Stomach smooth muscle (tissue), 2 donors: Measurements from ENCODE around the gene KIF26B.

ENCODE experiments used
- H3K27ac ChIP-seq: one replicate; pipeline ENCODE4 v1.7.0; 2013; ENCODE audit warnings: mild to moderate bottlenecking, low read length, inconsistent platforms
- H3K27me3 ChIP-seq, 2 donors: one replicate each; pipeline ENCODE4 v1.7.0; 2013; ENCODE audit warnings: low read length in 2 of 2; ENCODE audit not compliant: insufficient read depth in 2 of 2, control insufficient read depth in 1 of 2
- H3K36me3 ChIP-seq, 2 donors: one replicate each; pipeline ENCODE4 v1.7.0; 2013; ENCODE audit warnings: low read length in 2 of 2; ENCODE audit not compliant: control insufficient read depth in 2 of 2, insufficient read depth in 2 of 2
- H3K4me1 ChIP-seq: one replicate; pipeline ENCODE4 v1.7.0; 2013; ENCODE audit warnings: low read length; ENCODE audit not compliant: control insufficient read depth, insufficient read depth
- H3K4me3 ChIP-seq, 2 donors: one replicate each; pipeline ENCODE4 v1.7.0; 2013; ENCODE audit warnings: low read length in 2 of 2
- H3K9ac ChIP-seq, 2 donors: one replicate each; pipeline ENCODE4 v1.7.0; 2013; ENCODE audit warnings: low read length in 2 of 2, mild to moderate bottlenecking in 1 of 2
- H3K9me3 ChIP-seq, 2 donors: one replicate each; pipeline ENCODE4 v1.7.0; 2013; ENCODE audit warnings: low read length in 2 of 2; ENCODE audit not compliant: control insufficient read depth in 2 of 2
- donor health status: healthy.
- donor health status: Pancreatic carcinoma.

Gene KIF26B

GRCh38 chr1:245132771-245133170, 22.0 kb upstream of the KIF26B start:
- no peak overlapping the region for H3K9ac ChIP-seq
- H3K4me1 ChIP-seq = no peaks in the 10 kb centered on the region
- H3K4me3 ChIP-seq = no peak overlapping the region
- H3K36me3 ChIP-seq = no peaks in the 10 kb centered on the region
- H3K27ac ChIP-seq = no peak overlapping the region
- peaks cover 7 to 12% of the 10 kb centered on the region in 2 donors for H3K27me3 ChIP-seq
- no peaks in the 10 kb centered on the region for H3K9me3 ChIP-seq

GRCh38 chr1:245133995-245134715, 20.6 kb upstream of the KIF26B start:
- Histone ChIP-seq H3K27me3 (peaks cover 7 to 11% of the 10 kb centered on the region in 2 donors), H3K9me3 (no peaks in the 10 kb centered on the region), H3K4me3 (no peak overlapping the region), H3K27ac (no peak overlapping the region), H3K36me3 (no peaks in the 10 kb centered on the region), H3K9ac (no peak overlapping the region), H3K4me1 (no peaks in the 10 kb centered on the region)

DNA sequence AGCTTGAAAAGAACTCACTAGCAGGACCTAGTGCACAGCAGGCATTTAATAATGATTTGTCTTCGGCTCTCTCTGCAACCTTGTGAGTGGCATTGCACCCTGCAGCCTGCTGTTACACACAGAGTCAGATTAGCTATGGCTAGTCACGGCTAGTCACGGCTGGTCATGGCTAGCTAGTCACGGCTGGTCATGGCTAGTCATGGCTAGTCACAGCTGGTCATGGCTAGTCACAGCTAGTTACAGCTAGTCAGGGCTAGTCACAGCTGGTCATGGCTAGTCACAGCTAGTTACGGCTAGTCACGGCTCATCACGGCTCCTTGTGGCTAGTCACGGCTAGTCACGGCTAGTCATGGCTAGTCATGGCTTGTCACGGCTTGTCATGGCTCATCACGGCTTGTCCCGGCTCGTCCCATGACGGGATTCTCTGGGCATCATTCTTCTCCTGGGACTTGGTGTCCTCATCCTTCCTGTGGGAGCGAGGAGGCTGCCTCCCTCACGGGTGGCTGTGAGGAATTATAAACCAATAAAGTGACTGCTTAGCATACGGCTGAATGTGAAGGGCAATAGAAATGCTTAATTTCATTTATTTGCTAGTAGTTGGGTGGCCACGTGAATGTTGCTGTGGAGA, 12.5 kb upstream of the KIF26B start:
- no peaks in the 10 kb centered on the region for H3K4me1 ChIP-seq
- no peak overlapping the region for H3K4me3 ChIP-seq
- H3K27ac ChIP-seq = no peak overlapping the region
- no peaks in the 10 kb centered on the region for H3K9me3 ChIP-seq
- H3K27me3 ChIP-seq = no peaks in the 10 kb centered on the region
- no peaks in the 10 kb centered on the region for H3K36me3 ChIP-seq
- no peak overlapping the region for H3K9ac ChIP-seq

- H3K4me1 ChIP-seq = no peaks in the 10 kb centered on the region
- no peaks in the 10 kb centered on the region for H3K36me3 ChIP-seq
- no peaks in the 10 kb centered on the region for H3K9me3 ChIP-seq
- no peaks in the 10 kb centered on the region for H3K27me3 ChIP-seq
- no peak overlapping the region for H3K9ac ChIP-seq
- H3K27ac ChIP-seq = no peak overlapping the region
- no peak overlapping the region for H3K4me3 ChIP-seq
These were observed 11.8 kb upstream of the KIF26B start for GRCh38 chr1:245142976-245143375.

GRCh38 chr1:245143849-245144248, 10.9 kb upstream of the KIF26B start:
- Histone ChIP-seq H3K9ac (no peak overlapping the region), H3K4me1 (no peaks in the 10 kb centered on the region), H3K36me3 (no peaks in the 10 kb centered on the region), H3K4me3 (no peak overlapping the region), H3K9me3 (no peaks in the 10 kb centered on the region), H3K27me3 (no peaks in the 10 kb centered on the region), H3K27ac (no peak overlapping the region)

- Histone ChIP-seq H3K36me3 (no peaks in the 10 kb centered on the region), H3K27ac (no peak overlapping the region), H3K9me3 (no peaks in the 10 kb centered on the region), H3K9ac (no peak overlapping the region), H3K27me3 (peaks cover 0 to 5% of the 10 kb centered on the region in 2 donors), H3K4me1 (peaks cover under 1% of the 10 kb centered on the region), H3K4me3 (no peak overlapping the region)
These were observed 6.7 kb upstream of the KIF26B start for GRCh38 chr1:245148069-245148468.

DNA sequence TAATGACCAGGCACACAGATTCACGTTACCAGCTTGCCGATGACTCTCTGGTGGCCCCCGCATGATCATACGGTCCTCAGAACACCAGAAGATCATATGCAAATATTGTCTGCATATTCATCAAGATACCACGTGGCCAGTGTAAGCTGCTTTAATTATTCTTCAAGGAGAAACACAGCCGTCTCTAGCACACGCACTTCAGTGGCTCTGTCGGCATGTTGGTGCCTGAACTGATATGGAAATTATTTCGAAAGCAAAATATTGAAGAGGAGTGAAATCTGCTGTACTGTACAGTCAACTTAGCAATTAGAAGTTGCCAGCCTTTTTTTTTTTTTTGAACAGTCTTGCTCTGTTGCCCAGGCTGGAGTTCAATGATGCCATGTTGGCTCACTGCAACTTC, 5.9 kb upstream of the KIF26B start:
- no peaks in the 10 kb centered on the region for H3K36me3 ChIP-seq
- H3K4me3 ChIP-seq = no peak overlapping the region
- H3K27ac ChIP-seq = no peak overlapping the region
- peaks cover 8% of the 10 kb centered on the region for H3K4me1 ChIP-seq
- no peak overlapping the region for H3K9ac ChIP-seq
- H3K27me3 ChIP-seq = peaks cover 0 to 8% of the 10 kb centered on the region in 2 donors
- no peaks in the 10 kb centered on the region for H3K9me3 ChIP-seq

DNA sequence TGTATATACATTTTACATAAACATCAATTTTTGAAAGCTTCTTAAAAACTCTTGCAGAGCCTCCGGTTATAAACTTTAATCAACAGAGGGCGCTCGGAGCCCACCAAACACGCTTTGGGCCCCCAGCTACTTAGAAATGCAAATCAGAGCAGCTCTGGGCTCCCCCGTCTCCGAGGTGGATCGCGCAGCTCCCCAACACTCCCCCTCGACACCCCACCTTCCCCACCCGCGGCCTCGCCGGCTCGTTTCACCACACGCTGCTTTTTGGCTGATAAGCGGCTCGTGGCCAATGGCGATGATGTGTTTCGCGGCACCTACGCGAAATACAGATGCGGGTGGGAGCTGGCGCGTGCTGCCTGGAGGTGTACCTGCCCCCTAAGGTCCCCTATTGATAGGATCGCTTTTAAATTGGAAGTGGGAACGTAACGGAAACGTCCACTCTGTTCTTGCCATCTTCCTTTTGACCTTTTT, 1.7 kb upstream of the KIF26B start:
- Histone ChIP-seq H3K9me3 (no peaks in the 10 kb centered on the region), H3K36me3 (no peaks in the 10 kb centered on the region), H3K4me3 (peak overlapping the region; percentile 76 to 78), H3K4me1 (peaks cover 40% of the 10 kb centered on the region), H3K27ac (no peak overlapping the region), H3K9ac (no peak overlapping the region), H3K27me3 (peaks cover 16 to 39% of the 10 kb centered on the region in 2 donors)

DNA sequence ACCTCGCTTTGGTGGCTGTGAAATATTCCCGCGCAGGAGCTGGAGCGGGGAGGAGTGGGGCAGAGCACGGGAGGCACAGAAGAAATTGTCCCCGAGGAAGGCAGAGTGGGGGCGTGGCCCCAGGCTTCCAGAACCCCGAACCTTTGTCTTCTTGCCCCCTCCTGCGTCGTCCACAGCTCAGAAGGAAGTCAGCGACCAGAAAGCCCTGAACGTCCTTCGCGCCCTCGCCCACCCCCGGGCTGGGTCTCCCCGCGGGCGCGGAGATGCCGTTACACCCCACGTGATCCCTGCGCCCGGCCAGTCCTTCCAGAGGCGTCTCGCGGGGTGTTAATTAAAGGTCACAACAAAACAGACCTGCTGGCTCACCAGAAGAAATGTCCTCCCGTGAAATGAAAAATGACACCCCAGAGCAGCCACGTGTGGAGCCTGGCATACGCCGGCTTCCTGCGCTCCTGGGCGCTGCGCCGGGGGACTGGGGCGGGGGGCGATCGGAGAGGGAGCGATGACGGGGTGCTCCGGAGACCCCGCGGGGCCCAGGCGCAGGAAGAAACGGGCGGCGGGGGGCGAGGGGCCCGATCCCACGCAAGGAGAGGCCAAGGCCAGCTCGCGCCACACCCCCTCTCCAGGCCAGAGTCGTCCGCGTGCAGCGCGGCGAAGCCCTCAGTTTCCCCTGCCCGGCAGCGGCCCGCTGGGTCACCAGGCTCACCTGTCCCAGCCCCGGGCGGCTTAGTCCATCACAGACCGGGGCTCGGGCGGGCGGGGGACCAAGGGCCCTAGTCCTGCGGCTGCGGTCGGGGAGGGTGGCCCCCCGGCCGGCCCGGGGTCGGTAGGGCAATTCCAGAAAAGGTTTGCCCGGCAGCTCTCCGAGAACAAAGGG, 995 bp upstream of the KIF26B start:
- Histone ChIP-seq H3K9me3 (no peaks in the 10 kb centered on the region), H3K9ac (no peak overlapping the region), H3K27me3 (peaks cover 16 to 42% of the 10 kb centered on the region in 2 donors), H3K4me1 (peaks cover 40% of the 10 kb centered on the region), H3K4me3 (peak overlapping the region; percentile 76 to 78), H3K36me3 (no peaks in the 10 kb centered on the region), H3K27ac (no peak overlapping the region)

DNA sequence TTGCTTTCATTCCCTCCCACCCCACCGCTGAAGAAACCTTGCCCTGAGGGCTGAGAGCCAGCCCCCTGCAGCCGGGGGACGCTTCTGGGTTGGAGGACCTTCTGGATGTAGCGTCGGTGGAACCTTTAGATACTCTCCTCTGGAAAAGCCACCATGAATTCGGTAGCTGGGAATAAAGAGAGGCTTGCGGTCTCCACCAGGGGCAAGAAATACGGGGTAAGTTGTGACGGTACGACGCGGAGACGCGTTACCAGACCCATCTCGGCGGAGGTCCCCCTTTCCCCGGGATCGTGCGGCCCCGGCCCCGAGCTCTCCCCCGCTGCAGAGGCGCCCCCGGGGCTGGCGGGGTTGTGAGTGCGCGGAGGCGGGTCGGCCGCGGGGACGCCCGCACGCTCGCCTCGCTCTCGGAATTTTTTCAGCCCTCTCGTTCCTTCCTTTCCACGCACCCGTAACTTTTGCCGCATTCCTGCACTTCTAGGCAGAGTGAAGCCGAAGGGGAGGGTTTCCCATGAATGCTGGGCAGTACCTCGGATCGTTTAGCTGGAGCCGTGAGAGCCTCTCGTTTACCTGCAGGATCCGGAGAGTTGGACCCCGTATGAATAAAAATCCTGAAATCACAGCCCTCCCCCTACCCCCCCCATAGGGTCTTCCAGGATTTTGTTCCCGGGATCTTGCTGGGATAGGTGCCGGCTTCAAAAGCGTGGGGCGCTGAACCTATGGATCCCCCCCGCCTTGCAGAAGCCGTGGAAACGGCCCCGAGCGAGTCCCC, 671 bp downstream of the KIF26B start:
- Histone ChIP-seq H3K4me1 (peaks cover 40% of the 10 kb centered on the region), H3K36me3 (no peaks in the 10 kb centered on the region), H3K4me3 (peak overlapping the region; percentile 73 to 78), H3K9me3 (no peaks in the 10 kb centered on the region), H3K27ac (no peak overlapping the region), H3K27me3 (peaks cover 16 to 42% of the 10 kb centered on the region in 2 donors), H3K9ac (no peak overlapping the region)
